Measurements from ENCODE around the gene FAR1. TPM values are rescaled to one million over a fixed set of nuclear protein-coding genes. Genes with fewer than 3 reads are reported as not detected.

FAR1 gene
- total RNA-seq, 4 donors from 2014 or later, result 9.8 to 29.0 (median 16.4) TPM

DNA sequence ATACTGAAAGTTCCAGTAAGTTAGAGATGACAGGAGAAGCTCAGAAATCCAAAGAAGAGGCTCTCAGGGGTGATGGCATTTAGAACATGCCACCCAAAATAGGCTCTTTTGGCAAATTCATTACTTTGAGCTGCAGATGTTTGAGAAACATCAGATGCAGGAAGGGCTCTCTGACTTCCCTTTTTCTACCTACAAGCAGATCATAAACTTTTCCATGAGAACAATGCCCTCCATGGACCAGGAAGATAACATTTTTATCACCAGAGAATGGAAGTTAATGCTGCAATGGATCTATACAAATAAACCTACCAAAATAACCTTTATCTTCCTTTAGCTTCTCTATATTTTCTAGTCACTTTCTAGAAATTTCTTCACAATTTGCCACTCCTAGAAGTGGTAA, 32.7 kb upstream of the FAR1 start:
- H3K4me3 ChIP-seq, result no peak overlapping the region
- no peak overlapping the region for H3K27ac ChIP-seq
- H3K36me3 ChIP-seq, result no peaks in the 10 kb centered on the region
- H3K27me3 ChIP-seq, result no peaks in the 10 kb centered on the region
- H3K4me1 ChIP-seq, result no peaks in the 10 kb centered on the region
- TF ChIP-seq POLR2AphosphoS5 (IDR thresholded peaks at IDR 0.05) (no peak), EP300 (IDR thresholded peaks at IDR 0.05) (no peak), POLR2A (IDR thresholded peaks at IDR 0.05) (no peak)
- TF ChIP-seq, protein P1, sequence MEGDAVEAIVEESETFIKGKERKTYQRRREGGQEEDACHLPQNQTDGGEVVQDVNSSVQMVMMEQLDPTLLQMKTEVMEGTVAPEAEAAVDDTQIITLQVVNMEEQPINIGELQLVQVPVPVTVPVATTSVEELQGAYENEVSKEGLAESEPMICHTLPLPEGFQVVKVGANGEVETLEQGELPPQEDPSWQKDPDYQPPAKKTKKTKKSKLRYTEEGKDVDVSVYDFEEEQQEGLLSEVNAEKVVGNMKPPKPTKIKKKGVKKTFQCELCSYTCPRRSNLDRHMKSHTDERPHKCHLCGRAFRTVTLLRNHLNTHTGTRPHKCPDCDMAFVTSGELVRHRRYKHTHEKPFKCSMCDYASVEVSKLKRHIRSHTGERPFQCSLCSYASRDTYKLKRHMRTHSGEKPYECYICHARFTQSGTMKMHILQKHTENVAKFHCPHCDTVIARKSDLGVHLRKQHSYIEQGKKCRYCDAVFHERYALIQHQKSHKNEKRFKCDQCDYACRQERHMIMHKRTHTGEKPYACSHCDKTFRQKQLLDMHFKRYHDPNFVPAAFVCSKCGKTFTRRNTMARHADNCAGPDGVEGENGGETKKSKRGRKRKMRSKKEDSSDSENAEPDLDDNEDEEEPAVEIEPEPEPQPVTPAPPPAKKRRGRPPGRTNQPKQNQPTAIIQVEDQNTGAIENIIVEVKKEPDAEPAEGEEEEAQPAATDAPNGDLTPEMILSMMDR (IDR thresholded peaks at IDR 0.05), result no peak
- no peak for DNase-seq (ENCODE audit: low spot score in 2 of 2)
- H3K9me3 ChIP-seq, result peaks cover 4% of the 10 kb centered on the region

DNA sequence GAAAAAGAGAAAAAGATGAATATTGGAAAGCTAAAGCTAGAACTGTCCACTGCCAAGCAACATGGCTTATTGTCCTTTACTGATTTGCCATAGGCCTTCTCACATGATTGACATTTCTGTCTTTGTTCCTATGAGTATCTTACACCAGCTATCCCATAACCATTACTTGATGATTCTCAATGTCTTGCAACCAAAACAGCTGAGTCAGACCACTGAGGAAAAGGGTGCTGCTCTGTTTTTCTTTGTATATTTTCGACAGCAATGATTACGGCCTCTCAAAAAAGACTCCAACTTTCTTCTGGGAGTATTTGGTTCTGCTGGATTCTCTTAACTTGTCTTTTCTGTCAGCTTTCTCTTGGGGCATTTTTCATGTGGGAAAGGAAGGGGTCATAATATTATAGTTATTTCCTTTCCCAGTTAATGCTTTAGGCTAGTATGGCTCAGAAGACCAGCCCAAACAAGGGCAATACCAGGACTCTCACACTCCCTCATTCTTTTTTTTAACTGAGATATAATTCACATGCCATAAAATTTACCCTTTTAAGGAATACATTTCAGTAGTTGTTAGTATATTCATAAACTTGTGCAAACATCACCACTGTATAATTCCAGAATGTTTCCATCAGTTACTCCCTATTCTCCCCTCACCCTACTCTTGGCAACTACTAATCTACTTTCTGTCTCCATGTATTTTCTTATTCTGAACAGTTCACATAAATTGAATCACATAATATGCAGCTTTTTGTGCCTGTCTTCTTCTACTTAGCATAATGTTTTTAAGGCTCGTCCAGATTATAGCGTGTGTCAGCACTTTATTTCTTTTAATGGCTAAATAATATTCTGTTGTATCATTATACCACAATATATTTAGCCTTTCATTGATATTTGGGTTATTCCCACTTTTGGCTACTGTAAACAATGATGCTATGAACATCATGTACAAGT, 31.1 kb upstream of the FAR1 start:
- 83% methylated on average over 4 of the region's 4 CpGs for WGBS
- no peak for DNase-seq (ENCODE audit: low spot score in 2 of 2)
- peaks cover 4% of the 10 kb centered on the region for H3K9me3 ChIP-seq
- H3K4me1 ChIP-seq, result no peaks in the 10 kb centered on the region
- H3K36me3 ChIP-seq, result no peaks in the 10 kb centered on the region
- H3K27ac ChIP-seq, result no peak overlapping the region
- TF ChIP-seq, protein P1 (IDR thresholded peaks at IDR 0.05), result no peak
- TF ChIP-seq POLR2AphosphoS5 (IDR thresholded peaks at IDR 0.05) (no peak), POLR2A (IDR thresholded peaks at IDR 0.05) (no peak), EP300 (IDR thresholded peaks at IDR 0.05) (no peak)
- H3K27me3 ChIP-seq, result peaks cover 6% of the 10 kb centered on the region
- H3K4me3 ChIP-seq, result no peak overlapping the region

DNA sequence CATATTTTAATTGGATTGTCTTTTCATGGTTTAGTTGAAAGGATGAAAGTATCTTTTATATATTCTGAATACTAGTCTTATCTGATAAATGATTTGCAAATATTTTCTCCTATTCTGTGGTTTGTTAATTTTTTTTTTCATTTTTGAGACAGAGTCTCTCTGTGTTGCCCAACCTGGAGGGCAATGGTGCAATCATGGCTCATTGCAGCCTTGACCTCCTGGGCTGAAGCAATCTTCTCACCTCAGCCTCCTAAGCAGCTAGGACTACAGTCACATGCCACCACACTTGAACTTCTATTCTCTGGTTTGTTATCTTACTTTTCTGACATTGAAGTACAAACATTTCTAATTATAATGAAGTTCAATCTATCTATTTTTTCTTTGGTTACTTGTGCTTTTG, 30.0 kb upstream of the FAR1 start:
- DNase-seq (ENCODE audit: low spot score in 2 of 2), result no peak

DNA sequence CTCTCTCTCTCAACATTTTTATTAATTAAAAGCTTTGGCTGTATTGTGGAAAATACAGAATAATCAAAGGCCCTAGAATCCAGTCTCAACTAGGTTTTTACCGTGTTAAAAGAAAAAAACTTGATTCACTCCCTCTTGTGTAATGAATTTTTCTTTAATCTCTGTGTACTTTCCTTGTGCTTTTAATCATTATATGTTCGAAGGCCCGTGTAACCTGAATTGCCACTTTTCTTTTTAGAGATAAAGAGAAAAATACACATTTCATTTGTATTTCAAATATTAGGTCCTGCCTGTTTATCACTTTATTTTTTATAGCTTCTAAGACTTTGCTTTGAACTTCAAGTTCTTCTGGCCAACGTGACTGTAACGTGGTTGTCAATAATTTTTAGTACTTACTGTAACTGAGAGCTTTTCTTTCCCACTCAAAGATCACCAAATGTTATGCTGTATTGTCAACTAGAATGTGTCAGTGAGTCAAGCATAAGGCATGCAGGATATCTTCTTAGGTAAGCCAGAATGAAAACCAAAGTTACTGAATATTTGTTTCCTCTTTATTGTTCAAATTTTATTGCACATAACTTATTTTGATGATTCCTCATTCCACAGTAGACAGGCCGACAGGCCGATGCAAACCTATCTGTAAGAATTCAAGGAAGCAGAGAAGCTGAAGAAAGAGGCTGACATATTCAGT, 23.3 kb upstream of the FAR1 start:
- DNase-seq (ENCODE audit: low spot score in 2 of 2), result no peak
- Histone ChIP-seq H3K9me3 (no peaks in the 10 kb centered on the region), H3K36me3 (no peaks in the 10 kb centered on the region), H3K27me3 (peaks cover 6% of the 10 kb centered on the region), H3K27ac (no peak overlapping the region), H3K4me1 (no peaks in the 10 kb centered on the region), H3K4me3 (no peak overlapping the region)
- WGBS, result 60% methylated on average over 7 of the region's 7 CpGs
- no peak for TF ChIP-seq POLR2AphosphoS5 (IDR thresholded peaks at IDR 0.05)
- TF ChIP-seq, protein P1 (IDR thresholded peaks at IDR 0.05), result no peak
- no peak for TF ChIP-seq EP300 (IDR thresholded peaks at IDR 0.05)

More for the DNA sequence above, 30.0 kb upstream of the FAR1 start:
- Histone ChIP-seq H3K9me3 (peaks cover 4% of the 10 kb centered on the region), H3K4me3 (no peak overlapping the region), H3K27me3 (peaks cover 6% of the 10 kb centered on the region), H3K27ac (no peak overlapping the region), H3K36me3 (no peaks in the 10 kb centered on the region), H3K4me1 (no peaks in the 10 kb centered on the region)
- TF ChIP-seq EP300 (IDR thresholded peaks at IDR 0.05), result no peak
- no peak for TF ChIP-seq POLR2AphosphoS5 (IDR thresholded peaks at IDR 0.05)
- TF ChIP-seq, protein P1 (IDR thresholded peaks at IDR 0.05), result no peak
- TF ChIP-seq POLR2A (IDR thresholded peaks at IDR 0.05), result no peak

DNA sequence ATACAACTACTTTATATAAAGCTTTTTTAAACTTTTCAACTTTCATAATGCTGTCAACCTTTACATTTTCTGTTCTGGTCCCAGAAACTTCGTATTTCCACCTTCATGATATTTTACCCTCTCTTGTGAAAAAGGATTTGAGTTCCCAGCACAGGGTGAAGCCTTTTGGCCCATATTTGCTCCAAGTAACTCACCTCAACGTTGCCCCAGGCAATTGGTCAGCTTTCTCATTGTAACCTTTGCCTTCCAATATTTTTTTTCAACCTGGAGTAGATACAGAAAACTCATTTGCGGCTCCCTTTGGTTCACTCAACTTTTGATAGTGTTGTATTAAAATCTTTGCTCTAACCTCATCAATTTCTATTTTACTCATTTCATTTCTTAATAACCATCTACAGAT, 21.1 kb upstream of the FAR1 start:
- Histone ChIP-seq H3K9me3 (no peaks in the 10 kb centered on the region), H3K4me1 (no peaks in the 10 kb centered on the region), H3K27ac (no peak overlapping the region), H3K36me3 (no peaks in the 10 kb centered on the region), H3K4me3 (no peak overlapping the region), H3K27me3 (no peaks in the 10 kb centered on the region)
- WGBS, result 74% methylated on average over 3 of the region's 3 CpGs
- TF ChIP-seq POLR2A (IDR thresholded peaks at IDR 0.05) (no peak), POLR2AphosphoS5 (IDR thresholded peaks at IDR 0.05) (no peak), EP300 (IDR thresholded peaks at IDR 0.05) (no peak)
- no peak for DNase-seq (ENCODE audit: low spot score in 2 of 2)
